RWPE2 (cell line): Measurements from ENCODE around the gene CFAP91.
"Not testable (repeated sequence)": the region's sequence is repeated elsewhere in the genome, so short reads cannot be mapped to it uniquely, and the experiment has no call there.

ENCODE experiments used
- ATAC-seq: fragments of 200-7000 bp; cut with Tn5 transposase; 3 replicates; pipeline ENCODE4 v1.9.1; 2021; ENCODE audit warnings: low read depth
- DNase-seq: peaks from one replicate; pipeline ENCODE4 v3.0.0-alpha.2; 2020; ENCODE audit warnings: low spot score
- H3K27ac ChIP-seq: fragments of 450-650 bp; 2 replicates; pipeline ENCODE4 v1.5.1; 2017; ENCODE audit warnings: mild to moderate bottlenecking; ENCODE audit not compliant: poor library complexity, severe bottlenecking
- H3K27me3 ChIP-seq: fragments of 250-450 bp; sonication (Bioruptor Pico); 2 replicates; pipeline ENCODE4 v1.5.1; 2021; ENCODE audit warnings: mild to moderate bottlenecking, moderate library complexity; ENCODE audit not compliant: insufficient read depth, poor library complexity, severe bottlenecking
- H3K36me3 ChIP-seq: fragments of 250-450 bp; sonication (Bioruptor Pico); 2 replicates; pipeline ENCODE4 v1.5.1; 2020; ENCODE audit warnings: low read depth, mild to moderate bottlenecking, moderate library complexity
- H3K4me1 ChIP-seq: fragments of 250-450 bp; sonication (Bioruptor Pico); 2 replicates; pipeline ENCODE4 v1.5.1; 2021; ENCODE audit warnings: mild to moderate bottlenecking, moderate library complexity; ENCODE audit not compliant: insufficient read depth, poor library complexity, severe bottlenecking
- H3K4me3 ChIP-seq: fragments of 250-450 bp; sonication (Bioruptor Pico); 2 replicates; pipeline ENCODE4 v1.5.1; 2021; ENCODE audit warnings: mild to moderate bottlenecking, moderate library complexity; ENCODE audit not compliant: severe bottlenecking
- H3K9me3 ChIP-seq: fragments of 250-450 bp; sonication (Bioruptor Pico); 2 replicates; pipeline ENCODE4 v1.5.1; 2021; ENCODE audit warnings: mild to moderate bottlenecking, moderate library complexity; ENCODE audit not compliant: severe bottlenecking
- TF ChIP-seq, protein P1 (sequence below): fragments of 450-650 bp; IDR thresholded peaks from one replicate; pipeline ENCODE4 v1.5.1; 2017; ENCODE audit warnings: mild to moderate bottlenecking, moderate library complexity; ENCODE audit not compliant: poor library complexity, severe bottlenecking

The CFAP91 gene

DNA sequence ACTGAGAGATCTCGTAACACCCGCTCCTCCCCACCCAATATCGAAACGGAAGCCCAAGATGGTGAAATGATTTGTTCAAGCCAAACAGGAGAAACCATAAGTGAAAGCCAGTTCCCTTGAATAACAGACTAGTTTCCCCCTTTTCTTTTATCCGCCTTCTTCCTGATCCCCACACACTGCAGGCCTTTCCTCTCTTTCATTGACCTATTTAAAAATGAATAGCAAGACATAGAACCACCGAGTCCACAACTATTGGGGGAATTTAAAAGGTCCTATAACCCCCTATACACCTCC lies 25.2 kb upstream of the CFAP91 start:
- Histone ChIP-seq H3K27me3 (no peaks in the 10 kb centered on the region), H3K4me1 (peaks cover 6% of the 10 kb centered on the region), H3K27ac (peak overlapping the region; percentile 73), H3K9me3 (no peaks in the 10 kb centered on the region), H3K4me3 (peak overlapping the region; percentile 53), H3K36me3 (peaks cover 27% of the 10 kb centered on the region)
- ATAC-seq (no peak), DNase-seq (no peak)
- TF ChIP-seq, protein P1, sequence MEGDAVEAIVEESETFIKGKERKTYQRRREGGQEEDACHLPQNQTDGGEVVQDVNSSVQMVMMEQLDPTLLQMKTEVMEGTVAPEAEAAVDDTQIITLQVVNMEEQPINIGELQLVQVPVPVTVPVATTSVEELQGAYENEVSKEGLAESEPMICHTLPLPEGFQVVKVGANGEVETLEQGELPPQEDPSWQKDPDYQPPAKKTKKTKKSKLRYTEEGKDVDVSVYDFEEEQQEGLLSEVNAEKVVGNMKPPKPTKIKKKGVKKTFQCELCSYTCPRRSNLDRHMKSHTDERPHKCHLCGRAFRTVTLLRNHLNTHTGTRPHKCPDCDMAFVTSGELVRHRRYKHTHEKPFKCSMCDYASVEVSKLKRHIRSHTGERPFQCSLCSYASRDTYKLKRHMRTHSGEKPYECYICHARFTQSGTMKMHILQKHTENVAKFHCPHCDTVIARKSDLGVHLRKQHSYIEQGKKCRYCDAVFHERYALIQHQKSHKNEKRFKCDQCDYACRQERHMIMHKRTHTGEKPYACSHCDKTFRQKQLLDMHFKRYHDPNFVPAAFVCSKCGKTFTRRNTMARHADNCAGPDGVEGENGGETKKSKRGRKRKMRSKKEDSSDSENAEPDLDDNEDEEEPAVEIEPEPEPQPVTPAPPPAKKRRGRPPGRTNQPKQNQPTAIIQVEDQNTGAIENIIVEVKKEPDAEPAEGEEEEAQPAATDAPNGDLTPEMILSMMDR = no peak

DNA sequence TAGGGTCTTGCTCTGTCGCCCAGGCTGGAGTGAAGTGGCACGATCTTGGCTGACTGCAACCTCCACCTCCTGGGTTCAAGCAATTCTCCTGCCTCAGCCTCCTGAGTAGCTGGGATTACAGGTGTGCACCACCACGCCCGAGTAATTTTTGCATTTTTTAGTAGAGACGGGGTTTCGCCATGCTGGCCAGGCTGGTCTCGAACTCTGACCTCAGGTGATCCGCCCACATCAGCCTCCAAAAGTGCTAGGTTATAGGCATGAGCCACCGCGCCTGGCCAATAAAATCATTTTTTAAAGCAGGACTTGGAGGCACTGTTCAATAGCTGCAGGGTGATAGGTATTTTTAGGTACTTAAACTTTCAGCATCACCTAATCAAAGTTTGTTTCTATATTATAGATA lies 24.6 kb upstream of the CFAP91 start:
- not testable (repeated sequence) for H3K27ac ChIP-seq, H3K4me3 ChIP-seq, H3K4me1 ChIP-seq, DNase-seq, H3K27me3 ChIP-seq, H3K9me3 ChIP-seq, ATAC-seq
- peaks cover 21% of the 10 kb centered on the region for H3K36me3 ChIP-seq

DNA sequence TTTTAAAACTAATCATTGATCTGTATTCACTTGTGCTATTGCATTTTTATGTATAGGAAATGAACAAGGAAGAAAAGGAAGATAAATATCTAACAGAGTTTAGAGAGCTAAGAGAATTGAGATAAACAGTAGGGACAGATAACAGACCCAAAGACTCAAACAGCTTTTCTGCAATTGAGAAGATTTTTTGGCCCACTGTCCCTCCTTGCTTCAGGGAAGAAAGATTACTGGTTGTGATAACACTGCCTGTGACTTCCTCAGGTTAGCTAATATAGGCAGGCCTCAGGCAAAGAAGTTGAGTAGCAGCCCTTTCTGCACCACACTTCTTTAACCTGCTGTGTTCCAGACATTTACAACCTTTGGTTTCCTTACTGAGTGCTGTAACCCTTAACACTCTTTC lies 22.9 kb upstream of the CFAP91 start:
- no peaks in the 10 kb centered on the region for H3K9me3 ChIP-seq
- DNase-seq (no peak), ATAC-seq (no peak)
- H3K27me3 ChIP-seq = no peaks in the 10 kb centered on the region
- H3K4me1 ChIP-seq = peaks cover 6% of the 10 kb centered on the region
- TF ChIP-seq, protein P1 = no peak
- peaks cover 7% of the 10 kb centered on the region for H3K36me3 ChIP-seq
- H3K4me3 ChIP-seq = no peak overlapping the region
- no peak overlapping the region for H3K27ac ChIP-seq

DNA sequence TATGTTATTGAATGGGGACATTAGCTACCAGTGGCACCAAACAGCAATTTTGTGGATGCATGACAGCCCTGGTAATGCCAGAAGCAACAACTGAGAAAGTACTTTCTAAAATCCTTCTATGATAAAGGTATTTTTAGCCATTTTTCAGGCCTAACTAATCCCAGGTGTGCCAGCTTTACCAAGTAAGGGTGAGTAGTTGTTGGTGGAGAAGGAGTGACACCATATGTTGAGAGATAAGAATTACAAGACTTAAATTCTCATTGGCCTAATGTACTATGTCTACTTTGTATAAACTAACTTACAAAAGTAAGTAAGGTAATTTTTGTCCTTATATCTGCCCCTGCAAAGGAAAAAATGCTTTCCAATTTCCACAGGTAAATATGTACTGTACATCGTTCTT lies 21.5 kb upstream of the CFAP91 start:
- H3K9me3 ChIP-seq = no peaks in the 10 kb centered on the region
- ATAC-seq (peak; percentile 40; the same call in 1 of the 3 replicates), DNase-seq (no peak)
- H3K36me3 ChIP-seq = no peaks in the 10 kb centered on the region; the same call in 1 of the 2 replicates
- no peaks in the 10 kb centered on the region for H3K27me3 ChIP-seq
- TF ChIP-seq, protein P1 = peak; percentile 73
- H3K4me3 ChIP-seq = no peak overlapping the region
- H3K27ac ChIP-seq = no peak overlapping the region
- H3K4me1 ChIP-seq = peaks cover 4% of the 10 kb centered on the region

DNA sequence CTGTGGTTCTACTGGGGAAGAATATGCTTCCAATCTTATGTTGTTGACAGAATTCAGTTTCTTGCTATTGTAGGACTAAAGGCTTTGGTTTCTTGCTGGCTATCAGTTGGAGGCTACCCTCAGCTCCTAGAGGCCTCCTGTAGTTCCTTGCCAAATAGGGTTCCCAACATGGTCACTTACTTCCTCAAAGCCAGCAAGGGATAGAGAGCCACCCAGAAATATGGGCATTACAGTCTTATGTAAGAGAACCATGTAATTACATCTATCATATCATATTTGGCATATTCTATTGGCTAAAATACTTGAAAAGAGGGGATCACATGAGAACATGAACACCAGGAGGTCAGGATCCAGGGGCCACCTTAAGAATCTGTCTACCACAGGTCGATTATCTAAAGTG lies 19.4 kb upstream of the CFAP91 start:
- DNase-seq (no peak), ATAC-seq (no peak)
- H3K9me3 ChIP-seq = no peaks in the 10 kb centered on the region
- no peak overlapping the region for H3K4me3 ChIP-seq
- H3K27ac ChIP-seq = no peak overlapping the region
- TF ChIP-seq, protein P1 = no peak
- no peaks in the 10 kb centered on the region for H3K27me3 ChIP-seq
- H3K36me3 ChIP-seq = no peaks in the 10 kb centered on the region
- no peaks in the 10 kb centered on the region for H3K4me1 ChIP-seq
